H1 (cell line): Measurements from ENCODE around the gene C9orf43. TPM values are rescaled to one million over a fixed set of nuclear protein-coding genes. Genes with fewer than 3 reads are reported as not detected.

Source experiments
- CTCF ChIA-PET: fragments of 300-600 bp; sonication (Branson Sonifier 250); formaldehyde crosslinking; loops from one replicate; lab custom pipeline; 2021; ENCODE audit not compliant: partially characterized antibody; lab: Charles Lee
- POLR2A ChIA-PET: fragments of 300-600 bp; sonication (Branson Sonifier 250); formaldehyde crosslinking; loops from one replicate; lab custom pipeline; 2021; ENCODE audit warnings: inconsistent platforms; ENCODE audit not compliant: partially characterized antibody; lab: Charles Lee
- DNase-seq, 2 experiments: peaks; one replicate each; pipeline versions ENCODE4 v3.0.0 to v3.0.0-alpha.2; 2010 to 2022; ENCODE audit warnings: low spot score in 2 of 2, low read depth in 1 of 2, mixed read lengths in 1 of 2
- FAIRE-seq: peaks from 2 replicates; lab custom pipeline; 2011; peaks lifted over from hg19 to GRCh38; lab: Jason Lieb, UNC
- H2AFZ ChIP-seq: 2 replicates; pipeline ENCODE4 v1.8.1; 2012; ENCODE audit warnings: low read length, inconsistent platforms
- H2AK5ac ChIP-seq: 2 replicates; pipeline ENCODE4 v1.6.1; 2013; ENCODE audit warnings: low read depth, low read length
- H2BK120ac ChIP-seq: replicated peaks from 2 replicates; pipeline ENCODE3; 2013; ENCODE audit warnings: low read depth, low read length, inconsistent platforms
- H2BK12ac ChIP-seq: 2 replicates; pipeline ENCODE4 v1.6.1; 2013; ENCODE audit warnings: low read depth, low read length
- H2BK15ac ChIP-seq: 2 replicates; pipeline ENCODE4 v1.6.1; 2013; ENCODE audit warnings: low read length
- H2BK20ac ChIP-seq: 2 replicates; pipeline ENCODE4 v1.6.1; 2013; ENCODE audit warnings: low read length
- H2BK5ac ChIP-seq: 2 replicates; pipeline ENCODE4 v1.6.1; 2013; ENCODE audit warnings: low read depth, low read length
- H3K14ac ChIP-seq: 2 replicates; pipeline ENCODE4 v1.6.1; 2013; ENCODE audit warnings: inconsistent platforms; ENCODE audit not compliant: insufficient read length
- H3K18ac ChIP-seq: 2 replicates; pipeline ENCODE4 v1.6.1; 2013; ENCODE audit warnings: low read length; ENCODE audit errors: extremely low read depth
- H3K23ac ChIP-seq: 2 replicates; pipeline ENCODE4 v1.6.1; 2013; ENCODE audit warnings: inconsistent platforms; ENCODE audit not compliant: insufficient read length
- H3K23me2 ChIP-seq: 2 replicates; pipeline ENCODE4 v1.6.1; 2013; ENCODE audit warnings: low read depth, low read length
- H3K27ac ChIP-seq: 2 replicates; pipeline ENCODE4 v1.6.1; 2011; ENCODE audit warnings: low read depth, low read length, inconsistent platforms
- H3K27me3 ChIP-seq, 4 experiments: replicated peaks in 1 of 4; 1 replicate in 1 of 4; 2 replicates in 3 of 4; pipeline versions ENCODE4 v1.6.1 to v1.8.1; 2011 to 2013; ENCODE audit warnings: low read length in 3 of 4, mild to moderate bottlenecking in 3 of 4, inconsistent platforms in 2 of 4, mixed read lengths in 2 of 4, moderate library complexity in 1 of 4; ENCODE audit not compliant: control insufficient read depth in 3 of 4, insufficient read depth in 3 of 4; ENCODE audit errors: extremely low read depth in 1 of 4
- H3K36me3 ChIP-seq, 4 experiments: 2 replicates each; pipeline versions ENCODE4 v1.6.1 to v1.8.1; 2011 to 2013; ENCODE audit warnings: mild to moderate bottlenecking in 4 of 4, low read length in 3 of 4, moderate library complexity in 2 of 4, control low read depth in 1 of 4, inconsistent platforms in 1 of 4; ENCODE audit not compliant: insufficient read depth in 4 of 4, control insufficient read depth in 2 of 4
- H3K4ac ChIP-seq: replicated peaks from 2 replicates; pipeline ENCODE3; 2013; ENCODE audit warnings: low read length, low read depth, mixed read lengths, inconsistent platforms; ENCODE audit not compliant: insufficient read length
- H3K4me1 ChIP-seq, 4 experiments: replicated peaks in 1 of 4; 1 replicate in 1 of 4; 2 replicates in 3 of 4; pipeline versions ENCODE4 v1.6.1 to v1.8.1; 2011 to 2013; ENCODE audit warnings: low read length in 3 of 4, inconsistent platforms in 2 of 4, mixed read lengths in 1 of 4; ENCODE audit not compliant: insufficient read depth in 4 of 4, control insufficient read depth in 3 of 4
- H3K4me2 ChIP-seq, 2 experiments: 2 replicates each; pipeline versions ENCODE4 v1.6.1 to v1.8.1; 2011 to 2013; ENCODE audit warnings: low read depth in 2 of 2, low read length in 2 of 2, control low read depth in 1 of 2, inconsistent platforms in 1 of 2, mild to moderate bottlenecking in 1 of 2; ENCODE audit not compliant: insufficient read depth in 1 of 2
- H3K4me3 ChIP-seq, 4 experiments: fragments of 200-600, 300-600 bp in 1 of 4; sonication (generic), shearing (Covaris generic), sonication (Bioruptor Twin) in 1 of 4; 2 replicates each; pipeline versions ENCODE4 v1.5.1 to v1.8.1; 2011 to 2016; ENCODE audit warnings: low read length in 4 of 4, low read depth in 3 of 4, control low read depth in 2 of 4, inconsistent platforms in 2 of 4, mild to moderate bottlenecking in 2 of 4, mixed read lengths in 1 of 4, moderate library complexity in 1 of 4; ENCODE audit not compliant: insufficient read depth in 2 of 4; ENCODE audit errors: extremely low read depth in 1 of 4
- H3K56ac ChIP-seq: replicated peaks from 2 replicates; pipeline ENCODE3; 2013; ENCODE audit warnings: low read depth, mild to moderate bottlenecking, mixed read lengths, low read length, inconsistent platforms; ENCODE audit not compliant: insufficient read length
- H3K79me1 ChIP-seq: 2 replicates; pipeline ENCODE4 v1.6.1; 2013; ENCODE audit warnings: low read depth, low read length, control low read depth
- H3K79me2 ChIP-seq, 2 experiments: 2 replicates each; pipeline versions ENCODE4 v1.6.1 to v1.8.1; 2012 to 2013; ENCODE audit warnings: low read length in 2 of 2, mild to moderate bottlenecking in 2 of 2, inconsistent platforms in 1 of 2; ENCODE audit not compliant: insufficient read depth in 2 of 2, control insufficient read depth in 1 of 2
- H3K9ac ChIP-seq, 4 experiments: replicated peaks in 1 of 4; 1 replicate in 1 of 4; 2 replicates in 3 of 4; pipeline versions ENCODE4 v1.6.1 to v1.8.1; 2011 to 2013; ENCODE audit warnings: low read depth in 3 of 4, low read length in 3 of 4, control low read depth in 2 of 4, mild to moderate bottlenecking in 2 of 4, moderate library complexity in 2 of 4, inconsistent platforms in 1 of 4; ENCODE audit errors: extremely low read depth in 1 of 4
- H3K9me3 ChIP-seq, 2 experiments: 2 replicates each; pipeline versions ENCODE4 v1.6.1 to v1.8.1; 2012 to 2013; ENCODE audit warnings: mild to moderate bottlenecking in 2 of 2, moderate library complexity in 2 of 2, control low read depth in 1 of 2, inconsistent platforms in 1 of 2, low read depth in 1 of 2, low read length in 1 of 2, mixed read lengths in 1 of 2; ENCODE audit not compliant: insufficient read depth in 2 of 2
- H4K20me1 ChIP-seq, 2 experiments: replicated peaks in 1 of 2; 2 replicates each; pipeline versions ENCODE3 to v1.8.1; 2011 to 2013; ENCODE audit warnings: inconsistent platforms in 2 of 2, low read length in 2 of 2, mild to moderate bottlenecking in 1 of 2; ENCODE audit not compliant: insufficient read depth in 2 of 2, control insufficient read depth in 1 of 2
- H4K5ac ChIP-seq: 2 replicates; pipeline ENCODE4 v1.6.1; 2013; ENCODE audit warnings: low read length, low read depth, mixed read lengths, inconsistent platforms; ENCODE audit not compliant: insufficient read length
- H4K8ac ChIP-seq: 2 replicates; pipeline ENCODE4 v1.8.0; 2013; ENCODE audit warnings: mild to moderate bottlenecking, moderate library complexity, low read length, inconsistent platforms; ENCODE audit not compliant: insufficient read depth; ENCODE audit errors: extremely low read depth
- H4K91ac ChIP-seq: replicated peaks from 2 replicates; pipeline ENCODE3; 2013; ENCODE audit warnings: low read length, mixed read lengths, inconsistent platforms; ENCODE audit not compliant: insufficient read length
- ATF2 ChIP-seq: IDR thresholded peaks from 2 replicates; pipeline ENCODE4 v1.6.1; 2012; ENCODE audit warnings: low read length, inconsistent platforms
- CTBP2 ChIP-seq: IDR thresholded peaks from 2 replicates; pipeline ENCODE4 v1.7.0; 2011; ENCODE audit warnings: borderline replicate concordance, mild to moderate bottlenecking, moderate library complexity, mixed read lengths, low read length; ENCODE audit not compliant: insufficient read depth, insufficient read length
- POLR2AphosphoS5 ChIP-seq: IDR thresholded peaks from 2 replicates; pipeline ENCODE4 v1.6.1; 2011; ENCODE audit warnings: low read depth, low read length
- RFX5 ChIP-seq: IDR thresholded peaks from 2 replicates; pipeline ENCODE4 v1.6.1; 2011; ENCODE audit warnings: low read depth, low read length, improper control_type of control experiment, borderline replicate concordance
- WGBS, 2 experiments: shearing (Covaris generic) in 1 of 2; methylation state at CpG; one replicate each; pipeline versions ENCODE4 v1.1.6 to v1.1.7; 2013 to 2015; ENCODE audit warnings: low lambda C conversion rate in 2 of 2, mixed read lengths in 2 of 2, inconsistent platforms in 1 of 2, low coverage in 1 of 2, missing lambda C conversion rate in 1 of 2; ENCODE audit not compliant: insufficient replicate concordance in 2 of 2, insufficient coverage in 1 of 2, insufficient read length in 1 of 2; ENCODE audit errors: extremely low coverage in 1 of 2, missing lambda C conversion rate in 1 of 2; 5-methylcytosine and 5-hydroxymethylcytosine counted together
- polyA plus RNA-seq, 7 experiments: library from polyadenylated mRNA; depleted of rRNA in 3 of 7; stranded (reverse) in 5 of 7; unstranded in 2 of 7; fragments of >200 nt in 5 of 7; fragments of 200-250 nt in 2 of 7; gene quantifications; 1 replicate in 5 of 7; 2 replicates in 1 of 7; 4 replicates in 1 of 7; pipeline versions ENCODE4 v1.2.1 to v1.2.3, GENCODE V29; 2011 to 2013; ENCODE audit warnings: missing spikeins in 2 of 7, mixed read lengths in 2 of 7
- total RNA-seq: library from RNA; stranded (reverse); fragmentation: NEBNext Ultra II Directional; extraction: Animal tissue kit (Norgen Biotek cat#: 25700); gene quantifications from 2 replicates; pipeline ENCODE4 v1.2.1, GENCODE V29; 2021

C9orf43 gene
- total and polyA plus RNA-seq, 2 of the 8 experiments (the other 6 are each of a cell fraction or from before 2014, with no cell fraction given) = 0.35 to 0.52 TPM

- Histone ChIP-seq H3K56ac (no peak overlapping the region), H4K8ac (no peak overlapping the region), H3K4me1 (no peaks in the 10 kb centered on the region; a peak in 1 of 7 replicates), H3K4ac (no peak overlapping the region), H2AFZ (no peak overlapping the region), H3K14ac (no peak overlapping the region), H3K23ac (no peak overlapping the region), H4K20me1 (peaks cover 0 to 2% of the 10 kb centered on the region in 2 experiments), H2BK5ac (no peak overlapping the region), H2BK120ac (no peak overlapping the region), H3K9me3 (no peaks in the 10 kb centered on the region), H3K79me2 (no peaks in the 10 kb centered on the region), H3K27ac (no peak overlapping the region), H3K27me3 (no peaks in the 10 kb centered on the region), H3K4me3 (no peak overlapping the region), H3K23me2 (no peaks in the 10 kb centered on the region), H2BK12ac (no peak overlapping the region), H3K4me2 (no peak overlapping the region), H2AK5ac (no peak overlapping the region), H3K79me1 (no peaks in the 10 kb centered on the region; the same call in 1 of the 2 replicates), H3K18ac (no peak overlapping the region), H3K36me3 (no peaks in the 10 kb centered on the region), H4K5ac (no peak overlapping the region), H2BK15ac (no peak overlapping the region), H4K91ac (no peak overlapping the region), H2BK20ac (no peak overlapping the region), H3K9ac (no peak overlapping the region)
- TF ChIP-seq RFX5 (no peak), ATF2 (no peak), CTBP2 (no peak), POLR2AphosphoS5 (no peak)
- DNase-seq (no peak), FAIRE-seq (no peak)
- ChIA-PET POLR2A (interaction anchor here (0.8 to 1.7 kb wide), 4 partner anchors 13 to 21 kb away, joined by 3 to 6 read pairs (median 4); partner anchors contain the start of gene WDR31), CTCF (interaction anchor here (0.5 to 3.2 kb wide), 7 partner anchors 9 to 294 kb away, joined by 3 to 10 read pairs (median 4); partner anchors contain the start of gene BSPRY)
- 88% methylated on average over 7 of the region's 7 CpGs; no CpG with 5 or more reads in 1 of the 2 experiments for WGBS, 2 experiments
These were observed 49.1 kb upstream of the C9orf43 start for GRCh38 chr9:113361304-113362018.
